Measurements from ENCODE around the gene HTRA1. TPM values are rescaled to one million over a fixed set of nuclear protein-coding genes. Genes with fewer than 3 reads are reported as not detected.

Gene HTRA1
- total and polyA plus RNA-seq, 12 donors: 23.4 to 108 (median 70.2) TPM

DNA sequence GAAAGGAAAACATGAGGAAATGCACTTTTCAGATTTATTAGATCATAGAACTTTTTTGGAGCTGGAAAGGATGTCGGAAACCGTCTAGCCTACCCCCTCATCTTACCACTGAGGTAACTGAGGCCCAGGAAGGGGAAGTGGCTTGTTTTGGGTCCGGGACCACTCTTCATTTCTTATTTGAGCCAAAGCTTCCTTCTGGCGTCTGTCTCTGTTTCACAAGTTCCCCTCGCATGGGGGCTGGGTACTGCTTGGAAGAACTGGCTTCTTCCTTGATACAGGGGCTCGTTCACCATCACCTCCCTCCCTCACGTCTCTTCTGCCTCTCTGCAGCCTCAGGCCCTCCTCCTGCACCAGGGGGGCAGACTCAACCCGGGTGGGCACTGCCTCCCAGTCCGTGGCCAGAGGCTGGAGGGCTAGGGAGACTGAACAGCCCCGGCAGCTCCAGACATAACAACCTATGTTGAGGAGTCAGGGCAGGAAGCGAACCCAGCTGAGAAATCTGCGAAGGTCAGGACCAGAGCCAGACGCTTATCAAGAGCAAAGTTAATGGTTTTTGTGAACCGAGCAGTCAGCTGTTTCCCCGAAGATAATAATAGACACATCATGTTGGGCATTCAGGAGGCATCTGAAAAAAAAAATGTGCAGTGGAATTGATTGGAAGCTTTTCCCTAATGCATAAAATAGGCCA, 12.9 kb downstream of the HTRA1 start:
- peak; percentile 33 to 84 (median 76) for ATAC-seq
- intact Hi-C loops (cut with DNase I): no loop called here
- Histone ChIP-seq H3K9me3 (no peaks in the 10 kb centered on the region), H3K27ac (peak overlapping the region in 8 of 10 donors; percentile 53 to 87 (median 72)), H3K4me3 (peak overlapping the region in 5 of 10 donors; percentile 2 to 32 (median 30)), H3K4me1 (peaks cover 15 to 70% (median 50%) of the 10 kb centered on the region in 9 donors), H3K27me3 (no peaks in the 10 kb centered on the region), H3K36me3 (peaks cover 0 to 3% (median 0%) of the 10 kb centered on the region in 9 donors)
- 21 to 26% methylated on average over 15 of the region's 15 CpGs for WGBS, 2 donors
- TF ChIP-seq, protein P1, sequence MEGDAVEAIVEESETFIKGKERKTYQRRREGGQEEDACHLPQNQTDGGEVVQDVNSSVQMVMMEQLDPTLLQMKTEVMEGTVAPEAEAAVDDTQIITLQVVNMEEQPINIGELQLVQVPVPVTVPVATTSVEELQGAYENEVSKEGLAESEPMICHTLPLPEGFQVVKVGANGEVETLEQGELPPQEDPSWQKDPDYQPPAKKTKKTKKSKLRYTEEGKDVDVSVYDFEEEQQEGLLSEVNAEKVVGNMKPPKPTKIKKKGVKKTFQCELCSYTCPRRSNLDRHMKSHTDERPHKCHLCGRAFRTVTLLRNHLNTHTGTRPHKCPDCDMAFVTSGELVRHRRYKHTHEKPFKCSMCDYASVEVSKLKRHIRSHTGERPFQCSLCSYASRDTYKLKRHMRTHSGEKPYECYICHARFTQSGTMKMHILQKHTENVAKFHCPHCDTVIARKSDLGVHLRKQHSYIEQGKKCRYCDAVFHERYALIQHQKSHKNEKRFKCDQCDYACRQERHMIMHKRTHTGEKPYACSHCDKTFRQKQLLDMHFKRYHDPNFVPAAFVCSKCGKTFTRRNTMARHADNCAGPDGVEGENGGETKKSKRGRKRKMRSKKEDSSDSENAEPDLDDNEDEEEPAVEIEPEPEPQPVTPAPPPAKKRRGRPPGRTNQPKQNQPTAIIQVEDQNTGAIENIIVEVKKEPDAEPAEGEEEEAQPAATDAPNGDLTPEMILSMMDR (IDR thresholded peaks at IDR 0.05): no peak
- peak in 1 of 2 donors; percentile 50 for DNase-seq

DNA sequence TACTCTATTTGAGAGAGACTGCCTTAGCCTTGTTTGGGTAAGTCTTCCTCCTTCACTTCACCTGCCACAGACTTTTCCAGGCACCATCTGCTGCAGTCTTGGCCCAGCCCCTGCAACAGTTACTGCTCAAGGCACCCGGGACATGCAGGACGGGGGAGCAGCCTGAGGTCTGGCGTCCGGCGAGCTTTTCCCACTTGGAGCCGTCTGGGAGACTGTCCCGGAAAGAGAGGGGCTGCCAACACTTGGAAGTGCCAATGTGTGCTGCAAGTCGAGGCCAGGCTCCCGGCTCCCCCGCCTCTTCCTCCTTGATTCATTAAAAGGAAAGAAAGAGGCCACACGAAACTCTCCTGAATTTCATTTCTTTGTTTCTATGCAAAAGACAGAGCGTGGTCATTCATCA, 13.7 kb downstream of the HTRA1 start:
- H3K4me3 ChIP-seq: peak overlapping the region in 4 of 10 donors; percentile 2 to 32 (median 20)
- WGBS, 2 donors: 10 to 26% methylated on average over 12 of the region's 12 CpGs
- H3K36me3 ChIP-seq: peaks cover 0 to 3% (median 0%) of the 10 kb centered on the region in 9 donors
- peak overlapping the region in 9 of 10 donors; percentile 40 to 87 (median 70) for H3K27ac ChIP-seq
- ATAC-seq (peak; percentile 77 to 92 (median 88)), DNase-seq (peak; percentile 75 to 79)
- H3K4me1 ChIP-seq: peaks cover 15 to 62% (median 41%) of the 10 kb centered on the region in 9 donors
- TF ChIP-seq, protein P1 (IDR thresholded peaks at IDR 0.05): no peak
- intact Hi-C loops (cut with DNase I): no loop called here
- H3K27me3 ChIP-seq: no peaks in the 10 kb centered on the region
- no peaks in the 10 kb centered on the region for H3K9me3 ChIP-seq

DNA sequence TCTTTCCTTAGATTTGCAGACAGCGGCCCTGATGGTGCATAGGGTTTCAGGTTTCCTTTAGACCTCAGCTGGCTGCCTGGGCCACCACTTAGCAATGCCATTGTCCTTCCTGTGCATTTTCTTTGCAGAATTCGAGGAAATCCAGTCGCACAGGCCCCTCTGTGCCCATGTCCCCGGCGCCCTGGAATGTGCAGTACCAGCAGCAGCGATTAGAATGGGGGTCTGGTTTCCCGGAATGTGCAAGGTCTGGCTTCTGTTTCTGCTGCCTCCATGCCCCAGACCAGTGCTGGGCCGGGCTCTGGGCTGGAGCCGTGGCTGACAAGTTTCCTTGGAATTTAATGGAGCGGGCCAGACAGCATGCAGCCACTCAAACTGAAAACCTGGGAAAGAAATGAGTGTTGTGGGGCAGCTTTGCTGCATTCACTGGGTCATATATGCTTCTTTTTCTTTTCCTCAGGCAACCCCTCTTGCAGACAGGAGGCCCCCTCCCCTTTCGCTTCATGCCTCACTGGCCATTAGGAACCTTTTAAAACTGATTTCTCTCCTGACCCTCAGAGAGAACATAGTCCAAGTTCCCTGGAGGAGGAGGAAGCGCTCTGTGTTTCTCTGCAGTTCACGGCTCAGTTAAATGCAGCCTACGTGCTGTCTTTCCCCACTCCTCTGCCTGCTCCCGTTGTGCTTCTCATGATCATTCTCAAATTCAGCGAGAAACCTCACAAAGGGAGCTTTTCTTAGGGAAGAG, 14.4 kb downstream of the HTRA1 start:
- Histone ChIP-seq H3K27ac (peak overlapping the region in 8 of 10 donors; percentile 40 to 87 (median 72)), H3K4me1 (peaks cover 15 to 55% (median 39%) of the 10 kb centered on the region in 9 donors), H3K36me3 (peaks cover 0 to 3% (median 0%) of the 10 kb centered on the region in 9 donors), H3K4me3 (peak overlapping the region in 3 of 10 donors; percentile 2 to 32 (median 10)), H3K9me3 (no peaks in the 10 kb centered on the region), H3K27me3 (no peaks in the 10 kb centered on the region)
- no peak for DNase-seq
- 75 to 77% methylated on average over 16 of the region's 16 CpGs for WGBS, 2 donors
- intact Hi-C loops (cut with DNase I): no loop called here
- peak in 4 of 8 donors; percentile 7 to 27 (median 17) for ATAC-seq
- TF ChIP-seq, protein P1 (IDR thresholded peaks at IDR 0.05): no peak

DNA sequence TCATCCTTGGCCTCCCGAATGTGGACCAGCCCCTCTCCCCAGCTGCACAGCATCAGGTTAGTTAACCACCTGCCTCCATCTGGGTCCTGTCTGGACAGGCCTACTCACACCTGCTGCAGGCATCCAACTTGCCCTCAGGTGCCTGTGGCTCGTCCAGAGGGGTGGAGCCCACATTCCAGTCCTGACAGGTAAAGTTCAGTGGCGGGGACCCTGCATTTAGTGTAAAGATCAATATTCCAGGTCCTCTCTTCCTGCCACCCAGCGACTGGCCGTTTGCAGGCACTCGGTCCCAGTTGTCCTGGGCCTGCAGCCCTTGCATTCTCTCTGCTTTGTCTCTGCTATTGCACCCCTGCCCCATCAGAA, 15.0 kb downstream of the HTRA1 start:
- WGBS, 2 donors: 94 to 98% methylated on average over 6 of the region's 6 CpGs
- peak overlapping the region in 2 of 10 donors; percentile 73 to 87 for H3K27ac ChIP-seq
- H3K4me1 ChIP-seq: peaks cover 15 to 50% (median 39%) of the 10 kb centered on the region in 9 donors
- H3K36me3 ChIP-seq: peaks cover 0 to 3% (median 0%) of the 10 kb centered on the region in 9 donors
- H3K4me3 ChIP-seq: no peak overlapping the region
- DNase-seq (no peak), ATAC-seq (no peak)
- intact Hi-C loops (cut with DNase I): no loop called here
- TF ChIP-seq, protein P1 (IDR thresholded peaks at IDR 0.05): no peak
- H3K9me3 ChIP-seq: no peaks in the 10 kb centered on the region
- no peaks in the 10 kb centered on the region for H3K27me3 ChIP-seq

Measured in heart right ventricle (tissue), 16 donors.